ENCODE measurements around the gene TEC.
"Not testable (repeated sequence)": the region's sequence is repeated elsewhere in the genome, so short reads cannot be mapped to it uniquely, and the experiment has no call there.

TEC gene

DNA sequence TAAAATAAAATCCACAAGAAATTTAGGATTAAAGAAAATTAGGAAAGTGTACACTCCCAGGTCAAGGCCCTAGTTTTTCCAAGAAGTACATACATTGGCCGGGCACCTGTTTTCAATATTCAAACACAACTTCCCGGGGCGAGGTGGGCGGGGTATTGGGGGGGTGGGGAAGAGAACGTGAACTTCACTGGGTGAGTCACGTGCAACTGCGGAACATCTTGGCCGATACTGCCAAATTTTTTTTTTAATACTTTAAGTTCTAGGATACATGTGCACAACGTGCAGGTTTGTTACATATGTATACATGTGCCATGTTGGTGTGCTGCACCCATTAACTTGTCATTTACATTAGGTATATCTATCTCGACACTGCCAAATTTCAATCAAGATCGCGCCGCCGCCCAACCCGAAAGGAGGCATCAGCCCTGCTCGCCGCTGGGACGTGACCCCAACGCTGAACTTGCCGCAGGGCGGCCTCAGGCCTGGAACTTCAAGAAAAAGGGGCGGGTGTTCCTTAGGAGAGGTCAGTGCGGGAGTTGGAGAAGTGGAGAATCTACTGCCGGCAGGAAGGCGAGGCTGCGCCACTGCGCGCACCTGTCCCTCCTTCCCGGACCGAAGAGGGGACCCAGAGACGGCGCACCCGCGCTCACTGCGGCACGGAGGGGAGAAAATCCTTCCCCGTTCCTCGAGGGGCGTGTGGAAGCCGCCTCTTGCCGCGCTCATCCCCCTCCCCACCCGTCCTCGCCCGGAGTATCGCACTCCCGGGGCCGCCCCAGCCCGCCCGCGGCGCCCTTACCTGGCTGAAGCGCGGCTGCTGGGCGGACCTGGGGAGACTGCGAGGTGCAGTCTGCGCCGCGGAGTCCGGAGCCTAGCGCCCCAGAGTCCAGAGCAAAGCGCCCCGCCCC lies at the start of gene TEC:
TSS of gene TEC (minus strand) at position 883 of the 905 bp plus-strand sequence. CDS start 41,224 bp downstream, outside the sequence.
- peak; percentile 43 for DNase-seq

DNA sequence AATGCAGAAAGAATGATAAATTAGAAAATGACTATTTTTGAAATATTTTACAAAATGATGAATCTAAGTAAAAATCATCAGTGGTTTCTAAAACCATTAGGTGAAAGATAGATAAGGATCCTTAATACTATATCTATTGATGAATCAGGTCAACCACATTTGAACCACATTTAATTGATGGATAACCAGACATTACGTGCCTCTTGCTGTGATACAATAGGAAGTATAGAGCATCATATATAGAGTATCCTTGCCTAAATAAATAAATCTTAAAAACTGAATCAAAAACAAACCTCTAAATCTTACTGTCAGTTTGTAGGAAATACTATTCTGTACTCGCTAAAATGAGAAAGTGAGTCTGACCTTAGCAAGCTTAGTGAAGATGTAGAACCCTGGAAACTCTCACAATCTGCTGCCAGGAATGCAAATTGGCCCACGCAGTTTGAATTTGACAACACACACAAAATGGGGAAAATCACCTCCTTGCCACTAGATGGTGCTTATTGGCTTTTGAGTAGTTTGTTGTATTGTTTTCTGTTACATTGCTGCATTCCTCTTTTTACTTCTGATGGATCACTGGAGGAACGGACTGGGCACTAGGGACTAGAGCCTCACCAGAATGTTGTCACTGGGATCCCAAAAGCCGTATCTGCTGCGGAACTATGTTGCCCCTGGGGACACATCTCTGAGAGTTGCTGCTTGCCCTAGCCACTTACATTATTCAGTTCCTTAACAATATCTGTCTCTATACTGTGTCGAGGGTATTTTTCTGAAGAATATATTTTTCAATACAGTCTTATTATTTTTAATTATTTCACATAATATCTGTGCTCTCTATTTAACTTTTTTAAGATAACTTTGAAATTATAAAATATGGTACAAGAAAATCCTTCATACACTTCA lies 46.3 kb upstream of the TEC start:
- no peak for DNase-seq

GRCh38 chr4:48314746-48315145 lies 45.1 kb upstream of the TEC start:
- not testable (repeated sequence) for DNase-seq

DNA sequence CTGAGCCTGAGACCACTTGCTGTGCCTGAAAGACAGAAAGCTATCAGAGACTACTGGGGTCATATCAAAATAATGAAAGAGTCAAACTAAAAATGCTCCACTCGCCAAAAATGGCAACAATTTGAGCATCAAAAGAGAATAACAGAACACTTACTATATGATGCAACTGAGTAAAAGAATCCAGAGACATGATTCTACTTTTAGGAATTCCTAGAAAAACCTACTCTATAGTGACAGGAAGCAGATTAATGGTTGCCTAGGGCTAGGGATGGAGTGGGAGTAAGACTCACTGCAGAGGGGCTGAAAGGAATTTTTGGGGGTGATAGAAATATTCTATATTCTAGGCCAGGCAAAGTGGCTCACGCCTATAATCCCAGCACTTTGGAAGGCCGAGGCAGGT lies 42.3 kb upstream of the TEC start:
- no peak for DNase-seq

GRCh38 chr4:48308901-48309300 lies 39.3 kb upstream of the TEC start:
- no peak for DNase-seq

DNA sequence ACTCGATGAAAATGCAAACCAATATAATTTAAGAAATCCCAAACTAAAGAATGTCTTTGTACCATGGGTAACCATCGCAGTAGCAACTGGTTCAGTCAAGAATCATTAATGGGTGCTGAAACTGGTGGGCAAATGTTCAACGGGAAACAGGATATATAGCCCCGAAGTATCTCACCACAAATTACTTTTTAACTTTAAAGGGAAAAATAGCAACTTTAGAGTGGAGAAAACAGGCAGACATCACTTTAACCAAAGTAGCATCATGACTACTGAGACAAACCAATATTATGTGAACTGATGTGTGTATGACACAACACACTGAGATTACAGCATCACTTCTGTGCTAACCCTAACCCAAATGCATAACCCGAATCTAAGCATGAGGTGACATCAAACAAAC lies 37.9 kb upstream of the TEC start:
- no peak for DNase-seq

GRCh38 chr4:48305508-48305907 lies 35.9 kb upstream of the TEC start:
- DNase-seq, result no peak

DNA sequence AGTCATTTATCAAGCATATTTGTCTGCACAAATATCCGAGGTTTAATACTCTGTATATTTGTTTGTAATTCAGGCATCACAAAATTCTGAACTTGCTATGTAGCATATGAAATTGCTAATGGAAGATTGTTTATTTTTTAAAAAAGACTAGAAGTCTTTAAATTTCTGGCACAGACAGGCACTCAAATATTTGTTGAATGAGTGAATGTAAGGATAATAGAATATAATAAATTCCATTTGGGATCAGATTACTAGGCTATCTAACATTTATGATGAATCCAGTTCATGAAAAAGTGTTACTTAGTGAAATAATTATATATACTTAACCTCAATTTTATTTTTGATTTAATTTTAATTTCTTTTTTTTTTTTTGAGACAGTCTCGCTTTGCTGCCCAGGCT lies 30.4 kb upstream of the TEC start:
- no peak for DNase-seq

- DNase-seq, result no peak
Measured at GRCh38 chr4:48299560-48299959, 29.9 kb upstream of the TEC start.

- DNase-seq, result no peak
Measured at GRCh38 chr4:48297256-48297846, 27.7 kb upstream of the TEC start.

GRCh38 chr4:48296365-48296764 lies 26.7 kb upstream of the TEC start:
- DNase-seq, result no peak

DNA sequence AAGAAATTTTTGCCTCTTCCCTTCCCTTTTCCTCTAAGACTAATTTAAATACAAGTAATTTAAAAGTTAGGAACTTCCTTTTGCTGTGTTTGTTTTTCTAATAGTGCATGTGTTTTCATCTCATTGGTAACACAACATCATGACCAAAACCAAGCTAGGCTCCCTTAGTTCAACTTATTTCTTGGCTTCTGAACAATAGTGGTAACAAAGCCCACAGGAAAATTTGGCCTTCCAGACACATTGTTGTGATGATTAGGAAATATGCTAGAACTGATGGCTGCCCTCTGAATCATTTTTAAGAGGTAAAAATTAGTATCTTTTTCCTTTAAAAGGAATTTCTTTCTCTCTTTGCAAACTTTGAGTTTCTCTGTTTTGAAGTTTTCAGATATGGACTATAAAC lies 25.5 kb upstream of the TEC start:
- no peak for DNase-seq

GRCh38 chr4:48292218-48292790 lies 22.7 kb upstream of the TEC start:
- not testable (repeated sequence) for DNase-seq

GRCh38 chr4:48290146-48290772 lies 20.6 kb upstream of the TEC start:
- no peak for DNase-seq

- DNase-seq, result not testable (repeated sequence)
Measured at GRCh38 chr4:48286060-48286459, 16.4 kb upstream of the TEC start.

DNA sequence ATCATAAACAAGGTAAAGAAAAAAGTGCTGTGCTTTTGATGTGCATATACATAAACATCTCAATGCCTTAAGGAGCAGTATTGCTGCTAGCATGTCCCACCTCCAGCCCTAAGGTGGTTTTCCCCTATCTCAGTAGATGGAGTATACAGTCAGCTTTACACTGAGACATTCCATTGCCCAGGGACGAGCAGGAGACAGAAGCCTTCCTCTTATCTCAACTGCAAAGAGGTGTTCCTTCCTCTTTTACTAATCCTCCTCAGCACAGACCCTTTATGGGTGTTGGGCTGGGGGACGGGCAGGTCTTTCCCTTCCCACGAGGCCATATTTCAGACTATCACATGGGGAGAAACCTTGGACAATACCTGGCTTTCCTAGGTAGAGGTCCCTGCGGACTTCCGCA lies 16.0 kb upstream of the TEC start:
- DNase-seq, result not testable (repeated sequence)

DNA sequence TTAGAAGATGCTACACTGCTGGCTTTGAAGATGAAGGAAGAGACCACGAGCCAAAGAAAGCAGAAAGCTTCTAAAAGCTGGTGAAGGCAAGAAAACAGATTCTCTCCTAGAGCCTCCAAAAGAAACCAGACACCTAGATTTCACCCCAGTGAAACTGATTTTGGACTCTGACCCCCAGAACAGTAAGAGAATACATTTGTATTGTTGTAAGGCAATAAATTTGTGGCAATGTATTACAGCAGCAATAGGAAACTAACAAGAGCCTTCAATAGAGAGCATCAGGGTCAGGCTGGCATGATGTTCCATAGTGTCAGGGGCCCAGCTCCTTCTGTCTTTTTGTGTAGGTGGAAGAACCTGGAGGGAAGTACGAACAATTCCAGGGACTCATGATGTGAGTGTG lies 6.0 kb upstream of the TEC start:
- DNase-seq, result no peak

GRCh38 chr4:48275247-48275646 lies 5.6 kb upstream of the TEC start:
- no peak for DNase-seq

DNA sequence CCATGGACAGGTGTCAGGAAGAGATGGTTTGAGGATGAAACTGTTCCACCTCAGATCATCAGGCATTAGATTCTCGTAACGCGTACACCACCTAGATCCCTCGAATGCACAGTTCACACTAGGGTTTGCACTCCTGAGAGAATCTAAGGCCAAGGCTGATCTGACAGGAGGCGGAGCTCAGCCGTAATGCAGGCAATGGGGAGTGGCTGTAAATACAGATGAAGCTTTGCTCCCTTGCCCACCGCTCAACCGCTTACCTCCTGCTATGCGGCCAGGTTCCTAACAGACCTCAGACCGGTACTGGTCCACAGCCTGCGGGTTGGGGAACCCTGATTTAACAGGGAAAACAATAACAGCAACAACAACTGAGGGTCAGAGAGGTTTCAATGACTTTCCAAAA lies 2.0 kb upstream of the TEC start:
- no peak for DNase-seq

- no peak for DNase-seq
Measured at GRCh38 chr4:48270951-48271473, 1.4 kb upstream of the TEC start.

GRCh38 chr4:48270523-48270897 lies 872 bp upstream of the TEC start:
- DNase-seq, result no peak

DNA sequence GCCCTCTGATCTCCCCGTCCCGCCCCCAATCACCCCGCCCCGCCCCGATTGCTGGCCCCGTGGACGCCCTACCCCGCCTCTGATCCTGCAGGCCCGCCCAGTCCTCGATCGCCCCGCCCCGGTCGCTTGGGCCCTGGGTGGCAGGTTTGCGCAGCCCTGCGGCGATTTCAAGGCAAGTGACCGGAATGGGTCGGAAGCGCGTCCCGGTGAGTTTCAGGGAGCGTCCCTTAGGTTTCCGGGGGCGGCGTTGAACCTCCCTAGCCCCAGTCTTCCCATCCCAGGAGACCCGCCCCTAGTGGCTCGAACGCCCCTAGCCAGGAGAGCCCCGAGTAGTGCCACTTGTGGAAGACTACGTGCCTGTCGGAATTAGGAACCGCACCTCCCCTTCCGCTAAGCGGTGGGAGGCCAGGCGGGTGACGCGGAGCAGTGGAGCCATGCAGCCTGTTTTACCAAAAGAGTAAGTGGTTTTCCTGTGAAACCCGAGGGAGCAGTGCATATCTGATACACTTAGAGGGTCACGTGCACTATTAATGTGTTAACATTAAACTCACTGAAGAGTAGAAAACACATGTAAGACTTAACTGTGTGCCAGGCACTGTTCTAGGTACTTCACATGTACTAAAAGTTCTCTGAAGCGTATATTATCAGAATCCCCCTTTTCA lies 354 bp upstream of the TEC start:
- peak; percentile 87 for DNase-seq

Measured in femur (tissue), 1 donor.